Astrocyte (in vitro differentiated cells and primary cell): ENCODE results near the gene WNT3A. TPM values are rescaled to one million over a fixed set of nuclear protein-coding genes. Genes with fewer than 3 reads are reported as not detected.
"Not testable (repeated sequence)": the region's sequence is repeated elsewhere in the genome, so short reads cannot be mapped to it uniquely, and the experiment has no call there.

ENCODE experiments used
- DNase-seq: peaks from one replicate; pipeline ENCODE4 v3.0.0-alpha.2; 2010; ENCODE audit warnings: low read depth
- FAIRE-seq: peaks from 2 replicates; lab custom pipeline; 2011; peaks lifted over from hg19 to GRCh38; lab: Jason Lieb, UNC
- H2AFZ ChIP-seq: 2 replicates; pipeline ENCODE4 v1.6.0; 2012; ENCODE audit warnings: low read depth, low read length, inconsistent platforms
- H3K27ac ChIP-seq: 2 replicates; pipeline ENCODE4 v1.5.1; 2011; ENCODE audit warnings: low read depth, low read length, inconsistent platforms
- H3K27me3 ChIP-seq: 2 replicates; pipeline ENCODE4 v1.6.0; 2011; ENCODE audit warnings: low read length, inconsistent platforms; ENCODE audit not compliant: insufficient read depth
- H3K36me3 ChIP-seq: 2 replicates; pipeline ENCODE4 v1.5.1; 2011; ENCODE audit warnings: low read length, inconsistent platforms; ENCODE audit not compliant: insufficient read depth
- H3K4me1 ChIP-seq: 2 replicates; pipeline ENCODE4 v1.5.1; 2011; ENCODE audit warnings: low read length, inconsistent platforms; ENCODE audit not compliant: insufficient read depth
- H3K4me2 ChIP-seq: 2 replicates; pipeline ENCODE4 v1.6.0; 2012; ENCODE audit warnings: low read length, inconsistent platforms
- H3K4me3 ChIP-seq: 2 replicates; pipeline ENCODE4 v1.5.1; 2011; ENCODE audit warnings: low read depth, mild to moderate bottlenecking, low read length, inconsistent platforms; ENCODE audit not compliant: insufficient read depth
- H3K79me2 ChIP-seq: 2 replicates; pipeline ENCODE4 v1.6.0; 2012; ENCODE audit warnings: mild to moderate bottlenecking, low read length, inconsistent platforms; ENCODE audit not compliant: insufficient read depth
- H3K9ac ChIP-seq: 2 replicates; pipeline ENCODE4 v1.6.0; 2012; ENCODE audit warnings: mild to moderate bottlenecking, low read length, inconsistent platforms
- H3K9me3 ChIP-seq: 2 replicates; pipeline ENCODE4 v1.5.1; 2012; ENCODE audit warnings: low read depth, mild to moderate bottlenecking, low read length, inconsistent platforms; ENCODE audit not compliant: insufficient read depth
- H4K20me1 ChIP-seq: 2 replicates; pipeline ENCODE4 v1.6.0; 2012; ENCODE audit warnings: low read length, inconsistent platforms; ENCODE audit not compliant: insufficient read depth
- H3K27ac Mint-ChIP-seq: one replicate; pipeline ENCODE4 v1.8.0; 2021; ENCODE audit warnings: mild to moderate bottlenecking, mixed read lengths; ENCODE audit not compliant: unreplicated experiment
- H3K27me3 Mint-ChIP-seq: one replicate; pipeline ENCODE4 v1.8.0; 2021; ENCODE audit warnings: low read depth, mixed read lengths; ENCODE audit not compliant: unreplicated experiment
- H3K36me3 Mint-ChIP-seq: one replicate; pipeline ENCODE4 v1.8.0; 2021; ENCODE audit warnings: low read depth, mixed read lengths; ENCODE audit not compliant: unreplicated experiment
- H3K4me1 Mint-ChIP-seq: one replicate; pipeline ENCODE4 v1.8.0; 2021; ENCODE audit warnings: low read depth, mixed read lengths; ENCODE audit not compliant: unreplicated experiment
- H3K4me3 Mint-ChIP-seq: one replicate; pipeline ENCODE4 v1.8.0; 2021; ENCODE audit warnings: mild to moderate bottlenecking, moderate library complexity, mixed read lengths; ENCODE audit not compliant: unreplicated experiment
- H3K9me3 Mint-ChIP-seq: one replicate; pipeline ENCODE4 v1.8.0; 2021; ENCODE audit warnings: mild to moderate bottlenecking, mixed read lengths; ENCODE audit not compliant: unreplicated experiment
- CTCF ChIP-seq: IDR thresholded peaks from 2 replicates; pipeline ENCODE4 v1.5.1; 2011; ENCODE audit warnings: low read depth, mild to moderate bottlenecking, inconsistent platforms, low read length, moderate library complexity; ENCODE audit not compliant: insufficient read depth
- EZH2 ChIP-seq: IDR thresholded peaks from 2 replicates; pipeline ENCODE4 v1.6.1; 2012; ENCODE audit warnings: mild to moderate bottlenecking, low read length, inconsistent platforms; ENCODE audit not compliant: insufficient read depth
- total RNA-seq: library from RNA; stranded (reverse); gene quantifications from 2 replicates; pipeline ENCODE4 v1.2.1, GENCODE V29; 2021

The WNT3A gene
- total RNA-seq, 1 donor from 2014 or later = not detected

- Histone ChIP-seq H3K4me2 (no peak overlapping the region), H3K4me3 (no peak overlapping the region), H3K27ac (no peak overlapping the region), H3K36me3 (no peaks in the 10 kb centered on the region), H3K79me2 (no peaks in the 10 kb centered on the region), H3K9me3 (no peaks in the 10 kb centered on the region), H3K4me1 (no peaks in the 10 kb centered on the region), H4K20me1 (no peaks in the 10 kb centered on the region), H3K27me3 (peaks cover 4% of the 10 kb centered on the region), H2AFZ (no peak overlapping the region), H3K9ac (no peak overlapping the region)
- FAIRE-seq = no peak
- no peaks in the 10 kb centered on the region for H3K9me3 Mint-ChIP-seq
- DNase-seq = no peak
- no peaks in the 10 kb centered on the region for H3K4me1 Mint-ChIP-seq
- peaks cover 17% of the 10 kb centered on the region for H3K27me3 Mint-ChIP-seq
- no peak overlapping the region for H3K27ac Mint-ChIP-seq
- H3K4me3 Mint-ChIP-seq = no peak overlapping the region
- no peaks in the 10 kb centered on the region for H3K36me3 Mint-ChIP-seq
- no peak for TF ChIP-seq CTCF
- TF ChIP-seq EZH2 = no peak
Observed at GRCh38 chr1:227961651-227962466, 44.9 kb upstream of the WNT3A start.

- H2AFZ ChIP-seq, H3K4me3 ChIP-seq, H3K4me1 ChIP-seq, H3K36me3 ChIP-seq, H3K9ac ChIP-seq, H3K9me3 Mint-ChIP-seq, H3K4me2 ChIP-seq, H3K9me3 ChIP-seq, H4K20me1 ChIP-seq, H3K27ac ChIP-seq, H3K27me3 ChIP-seq, H3K36me3 Mint-ChIP-seq, H3K27ac Mint-ChIP-seq, H3K4me1 Mint-ChIP-seq, H3K4me3 Mint-ChIP-seq, FAIRE-seq, H3K79me2 ChIP-seq, H3K27me3 Mint-ChIP-seq: not testable (repeated sequence)
- peak; percentile 30 for DNase-seq
Observed at GRCh38 chr1:227966733-227967132, 40.1 kb upstream of the WNT3A start.

GRCh38 chr1:227967815-227968214 lies 39.0 kb upstream of the WNT3A start:
- not testable (repeated sequence) for FAIRE-seq, H3K27me3 Mint-ChIP-seq, H3K36me3 ChIP-seq, H3K27ac Mint-ChIP-seq, DNase-seq, H3K4me2 ChIP-seq, H3K9ac ChIP-seq, H3K4me3 Mint-ChIP-seq, H3K27ac ChIP-seq, H3K4me3 ChIP-seq, H4K20me1 ChIP-seq, H3K4me1 ChIP-seq, H2AFZ ChIP-seq, H3K4me1 Mint-ChIP-seq, H3K9me3 Mint-ChIP-seq, H3K36me3 Mint-ChIP-seq, H3K27me3 ChIP-seq, H3K9me3 ChIP-seq, H3K79me2 ChIP-seq

- not testable (repeated sequence) for H3K36me3 Mint-ChIP-seq, H3K4me1 Mint-ChIP-seq, H3K27me3 ChIP-seq, FAIRE-seq, H3K4me3 ChIP-seq, H3K27ac Mint-ChIP-seq, H3K4me2 ChIP-seq, H3K9me3 ChIP-seq, H2AFZ ChIP-seq, H3K9ac ChIP-seq, H3K27me3 Mint-ChIP-seq, H3K27ac ChIP-seq, H3K79me2 ChIP-seq, DNase-seq, H4K20me1 ChIP-seq, H3K4me3 Mint-ChIP-seq, H3K9me3 Mint-ChIP-seq, H3K36me3 ChIP-seq, H3K4me1 ChIP-seq
Observed at GRCh38 chr1:227970076-227970995, 36.5 kb upstream of the WNT3A start.

- H3K9ac ChIP-seq, H3K27me3 Mint-ChIP-seq, H4K20me1 ChIP-seq, H3K4me3 Mint-ChIP-seq, H3K4me3 ChIP-seq, H3K27ac ChIP-seq, H3K27ac Mint-ChIP-seq, H3K27me3 ChIP-seq, H3K36me3 ChIP-seq, H3K4me2 ChIP-seq, H2AFZ ChIP-seq, H3K36me3 Mint-ChIP-seq, H3K4me1 Mint-ChIP-seq, H3K4me1 ChIP-seq, H3K79me2 ChIP-seq, H3K9me3 Mint-ChIP-seq, DNase-seq, H3K9me3 ChIP-seq, FAIRE-seq: not testable (repeated sequence)
Observed at GRCh38 chr1:227971216-227971615, 35.6 kb upstream of the WNT3A start.
